Right ventricle myocardium inferior (tissue), 1 donor: ENCODE data around the gene ESM1. TPM values are rescaled to one million over a fixed set of nuclear protein-coding genes. Genes with fewer than 3 reads are reported as not detected.

Experiments
- ATAC-seq: fragments of 200-7000 bp; cut with Tn5 transposase; one replicate; pipeline ENCODE4 v1.9.1; 2020; ENCODE audit warnings: mild to moderate bottlenecking, moderate library complexity
- DNase-seq: peaks from one replicate; pipeline ENCODE4 v3.0.0; 2021; ENCODE audit errors: missing footprints
- intact Hi-C: fragments of 100-400 bp; cut with DNase I; formaldehyde crosslinking; loops from one replicate; pipeline ENCODE4 v1.11.0; 2022
- total RNA-seq: library from RNA; stranded (reverse); fragmentation: NEBNext Ultra II Directional; extraction: Animal tissue kit (Norgen Biotek cat#: 25700); gene quantifications from one replicate; pipeline ENCODE4 v1.2.1, GENCODE V29; 2021
- donor health status: DM: no; HTN: yes; CAD: no; lungs with severe emphysema.

ESM1 gene
- total RNA-seq, 1 donor from 2014 or later = 0.19 TPM

DNA sequence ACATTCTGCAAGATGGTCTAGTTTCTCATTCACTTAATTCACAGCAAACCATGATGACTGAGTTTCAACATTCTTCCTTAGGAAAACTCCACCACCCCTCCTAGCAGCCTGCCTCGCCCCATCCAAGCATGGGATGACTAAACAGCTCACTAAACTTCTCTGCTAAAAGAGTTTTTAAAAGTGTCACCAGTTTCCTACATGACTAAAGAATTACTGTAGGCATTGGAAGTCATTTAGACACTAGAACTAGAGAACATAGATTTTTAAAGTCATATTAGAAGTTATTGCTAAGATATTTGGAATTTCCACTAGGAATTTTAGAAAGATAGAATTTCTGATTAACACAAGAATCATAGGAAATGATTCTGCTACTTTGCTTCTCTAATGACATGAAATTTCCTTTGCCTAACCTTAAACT is 5.5 kb upstream of the ESM1 start:
- intact Hi-C loops = no loop called here
- ATAC-seq (no peak), DNase-seq (no peak)

DNA sequence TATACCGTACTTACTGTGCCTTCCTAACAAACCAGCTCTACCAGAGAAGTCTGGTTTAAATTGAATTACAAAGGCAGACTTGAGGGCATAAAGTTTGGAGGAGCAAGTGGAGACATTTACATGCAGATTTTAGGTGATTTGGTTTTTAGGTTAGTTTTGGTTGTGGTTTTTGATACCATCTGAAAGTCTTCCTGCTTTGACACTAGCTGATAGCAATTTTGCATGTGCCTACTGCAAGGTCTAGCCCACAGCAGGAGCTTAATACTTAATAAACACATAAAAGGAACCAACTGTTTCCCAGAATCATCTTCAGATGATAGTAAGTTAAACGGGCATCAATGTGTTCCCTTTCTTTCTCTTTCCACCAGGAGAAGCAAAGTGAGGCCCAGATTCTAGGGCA is 3.4 kb upstream of the ESM1 start:
- no peak for ATAC-seq
- intact Hi-C loops = no loop called here
- DNase-seq = no peak

DNA sequence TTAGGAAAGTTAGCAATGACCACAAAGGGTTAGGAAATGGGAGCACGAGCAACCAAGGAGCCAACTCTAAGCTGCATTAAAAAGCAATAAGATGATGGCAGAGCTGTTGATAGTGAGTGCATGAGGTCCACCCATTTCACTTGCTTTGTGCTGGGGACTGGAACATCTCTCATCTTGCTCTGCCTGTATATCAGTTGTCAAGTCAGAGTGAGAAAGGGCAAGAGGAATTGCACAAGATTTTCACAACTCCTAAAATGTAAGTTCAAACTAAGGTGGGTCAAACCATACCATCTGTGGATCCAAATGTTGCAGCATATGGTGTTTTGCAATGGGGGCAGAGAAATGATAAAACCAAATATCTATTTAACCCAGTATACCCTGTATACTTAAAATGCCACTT is 2.8 kb upstream of the ESM1 start:
- intact Hi-C loops = no loop called here
- ATAC-seq (no peak), DNase-seq (no peak)

DNA sequence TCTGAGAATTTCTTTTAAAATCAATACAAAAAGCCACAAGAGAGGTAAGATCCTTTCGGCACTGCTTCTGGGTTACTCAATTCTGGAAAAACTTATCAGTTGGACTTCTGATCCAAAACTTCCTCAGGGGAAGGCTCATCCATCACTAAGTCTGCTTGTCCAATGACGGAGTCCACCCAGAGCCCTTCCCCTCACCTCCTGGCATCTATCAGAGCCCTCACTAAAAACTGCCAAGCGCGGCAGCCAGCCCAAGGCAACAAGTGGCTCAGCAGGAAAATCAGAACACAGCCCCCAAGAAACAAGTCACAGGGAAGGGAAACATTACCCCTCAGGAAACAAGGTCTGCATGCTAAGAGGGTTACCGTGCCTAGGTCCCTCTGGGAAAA is 869 bp upstream of the ESM1 start:
- intact Hi-C loops = no loop called here
- ATAC-seq (no peak), DNase-seq (no peak)

DNA sequence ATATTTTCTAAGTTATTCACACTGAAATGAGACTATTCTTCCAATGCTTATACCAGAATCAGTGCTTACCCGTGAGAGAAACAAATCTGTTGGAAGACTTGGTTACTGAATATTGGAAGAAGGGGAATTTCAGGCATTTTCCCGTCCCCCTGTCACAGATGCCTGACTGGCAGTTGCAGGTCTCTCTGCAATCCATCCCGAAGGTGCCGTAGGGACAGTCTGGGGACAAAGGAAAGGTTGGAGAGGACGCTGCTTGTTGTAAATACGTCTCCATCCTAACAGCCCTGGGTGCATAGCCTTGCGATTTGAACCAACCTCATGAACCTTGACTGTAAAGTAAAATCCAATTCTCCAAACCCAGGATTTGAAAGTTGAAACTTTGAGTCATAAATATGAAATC is 3.5 kb downstream of the ESM1 start:
- intact Hi-C loops = no loop called here
- DNase-seq = no peak
- ATAC-seq = no peak

DNA sequence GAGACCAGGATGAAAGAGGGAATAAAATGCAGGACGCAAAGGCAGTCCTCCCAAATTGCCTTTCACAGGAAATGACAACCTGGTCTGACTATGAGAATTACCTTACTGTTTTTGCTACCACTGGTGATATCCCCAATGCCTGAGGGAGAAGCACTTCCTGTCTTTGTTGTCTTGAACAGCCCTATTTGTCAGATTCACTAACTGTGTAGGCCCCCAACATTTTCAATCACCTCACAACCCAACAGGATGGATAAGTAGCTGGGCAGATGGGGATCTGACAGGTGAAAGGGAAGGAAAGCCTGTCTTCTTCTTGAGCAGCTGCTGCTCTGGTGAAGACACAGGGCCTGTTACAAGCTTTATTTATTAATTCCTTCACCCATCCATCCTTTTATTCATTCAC is 9.7 kb downstream of the ESM1 start:
- ATAC-seq (no peak), DNase-seq (no peak)
- intact Hi-C loops = no loop called here

DNA sequence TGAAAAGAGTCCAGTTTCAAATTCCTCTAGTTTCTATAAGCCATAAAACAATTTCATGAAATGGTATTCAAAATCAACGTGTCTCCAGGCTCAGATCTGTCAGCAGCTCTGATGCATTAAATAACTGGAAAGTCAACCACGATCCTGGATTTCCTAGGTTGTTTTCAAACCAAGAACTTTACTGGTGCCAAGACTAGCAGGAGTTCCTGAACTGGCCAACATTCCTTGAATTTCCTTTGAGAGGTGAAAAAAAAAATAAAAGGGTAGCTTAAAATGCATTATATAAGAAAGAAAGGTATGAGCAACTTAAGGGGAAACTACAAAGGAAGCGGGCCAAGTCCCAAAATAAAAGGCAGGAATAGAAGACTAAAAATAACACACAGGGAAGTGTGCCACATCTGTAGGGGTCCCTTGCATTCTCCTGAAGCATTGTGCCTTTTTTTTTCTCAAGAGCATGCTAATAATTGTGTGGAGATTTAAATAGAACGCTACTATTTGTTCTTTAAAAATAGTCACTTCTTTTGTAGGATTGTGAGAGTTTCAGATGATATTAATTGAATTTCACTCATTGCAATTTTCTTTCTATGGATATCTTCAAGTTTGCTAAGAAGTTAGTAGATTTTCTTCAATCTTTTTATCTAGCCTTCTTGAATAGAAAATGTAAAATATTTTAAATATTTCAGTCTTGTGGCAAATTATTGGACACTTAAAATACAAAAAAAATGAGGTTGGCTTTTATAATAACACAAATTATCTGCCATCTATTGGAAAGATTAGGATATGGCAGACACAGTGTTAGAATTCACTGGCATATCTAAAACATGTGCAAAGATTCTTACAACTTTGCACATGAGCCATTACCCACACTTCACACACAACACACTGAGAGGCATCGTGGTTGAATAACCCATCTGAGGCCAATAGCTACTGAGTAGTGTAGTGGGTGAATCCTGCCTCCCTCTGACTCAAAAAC is 15.3 kb downstream of the ESM1 start:
- DNase-seq (no peak), ATAC-seq (no peak)
- intact Hi-C loops = no loop called here

DNA sequence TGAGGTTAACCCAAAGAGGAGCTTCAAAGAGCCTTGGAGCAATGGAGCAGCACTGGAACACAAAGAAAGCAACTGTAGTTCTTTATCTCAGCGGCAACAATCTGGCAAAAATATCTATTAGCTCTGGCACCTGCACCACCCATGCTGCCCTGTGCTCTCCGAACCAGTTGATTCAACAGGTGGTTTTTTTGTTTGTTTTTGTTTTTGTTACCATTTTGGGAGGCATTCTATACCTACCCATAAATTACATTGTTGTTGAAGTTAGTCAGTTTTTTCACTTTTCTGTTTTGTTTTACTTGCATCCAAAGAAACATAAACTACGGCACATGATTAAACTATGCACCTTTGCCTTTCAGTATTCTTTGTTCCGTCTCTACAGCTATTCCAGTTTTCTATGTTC is 16.2 kb downstream of the ESM1 start:
- no peak for DNase-seq
- intact Hi-C loops = no loop called here
- no peak for ATAC-seq

DNA sequence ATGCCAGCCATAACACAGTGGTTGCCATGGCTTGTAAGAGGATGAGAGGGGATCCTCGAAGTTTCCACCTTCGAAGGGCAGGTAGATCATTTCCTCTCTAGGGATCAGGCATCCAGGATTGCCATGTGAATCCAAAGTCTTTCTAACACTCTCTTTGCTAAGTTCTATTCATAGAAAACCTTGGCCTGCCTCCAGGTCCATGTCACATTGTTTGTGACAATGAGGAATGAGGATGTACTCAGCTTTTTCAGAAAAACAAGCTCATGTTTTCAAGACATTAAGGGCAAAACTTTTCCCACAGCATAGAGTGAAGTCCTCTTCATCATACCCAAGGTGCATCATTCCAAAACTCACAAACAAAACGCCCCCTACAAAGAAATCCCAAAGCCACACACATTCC is 19.6 kb downstream of the ESM1 start:
- intact Hi-C loops = no loop called here
- DNase-seq (no peak), ATAC-seq (no peak)

DNA sequence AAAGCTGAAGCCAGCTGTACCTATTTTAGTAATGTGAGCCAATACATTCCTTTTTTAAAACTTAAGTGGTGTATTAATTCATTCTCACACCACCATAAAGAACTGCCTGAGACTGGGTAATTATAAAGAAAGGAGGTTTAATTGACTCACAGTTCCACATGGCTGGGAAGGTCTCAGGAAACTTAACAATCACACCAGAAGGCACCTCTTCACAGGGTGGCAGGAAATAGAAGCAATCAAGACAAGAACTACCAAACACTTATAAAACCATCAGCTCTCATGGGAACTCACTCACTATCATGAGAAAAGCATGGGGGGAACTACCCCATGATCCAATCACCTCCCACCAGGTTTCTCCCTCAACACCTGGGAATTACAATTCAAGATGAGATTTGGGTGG is 21.0 kb downstream of the ESM1 start:
- DNase-seq = no peak
- ATAC-seq = no peak
- intact Hi-C loops = no loop called here

DNA sequence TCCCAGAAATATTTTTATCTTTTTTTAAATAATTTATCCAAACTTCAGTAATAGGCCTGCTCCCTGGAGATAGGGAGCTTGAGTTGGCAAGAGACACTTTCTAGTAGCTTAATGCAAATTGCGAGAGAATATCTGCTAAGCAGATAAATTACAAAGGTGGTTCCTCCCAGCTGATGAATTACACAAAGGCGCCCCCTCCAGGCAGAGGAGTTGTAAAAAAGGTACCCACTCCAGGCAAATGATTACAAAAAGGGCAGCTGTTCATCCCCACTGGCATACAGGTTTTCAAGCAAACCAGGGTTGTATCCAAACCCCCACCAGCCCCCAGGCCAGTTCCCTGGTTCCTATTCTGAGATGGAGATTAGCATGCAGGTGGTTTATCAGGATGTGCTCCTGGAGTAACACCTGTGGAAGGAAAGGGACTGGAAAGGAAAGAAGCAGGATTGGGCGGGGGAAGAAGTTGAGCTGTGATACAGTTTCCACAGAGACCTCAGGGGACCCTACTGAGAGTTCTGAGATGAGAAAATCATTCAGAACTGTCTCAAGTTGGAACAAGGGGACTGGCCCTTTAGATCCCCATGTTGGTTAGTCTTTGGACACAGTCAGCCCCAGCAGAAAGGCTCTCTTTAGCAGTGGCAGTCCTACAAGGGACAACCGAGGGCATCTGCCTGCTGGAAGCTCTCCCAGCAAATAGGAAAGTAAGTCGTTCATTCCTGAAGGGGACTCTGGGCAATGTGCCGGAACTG is 25.5 kb downstream of the ESM1 start:
- ATAC-seq = no peak
- intact Hi-C loops = no loop called here
- DNase-seq = no peak

DNA sequence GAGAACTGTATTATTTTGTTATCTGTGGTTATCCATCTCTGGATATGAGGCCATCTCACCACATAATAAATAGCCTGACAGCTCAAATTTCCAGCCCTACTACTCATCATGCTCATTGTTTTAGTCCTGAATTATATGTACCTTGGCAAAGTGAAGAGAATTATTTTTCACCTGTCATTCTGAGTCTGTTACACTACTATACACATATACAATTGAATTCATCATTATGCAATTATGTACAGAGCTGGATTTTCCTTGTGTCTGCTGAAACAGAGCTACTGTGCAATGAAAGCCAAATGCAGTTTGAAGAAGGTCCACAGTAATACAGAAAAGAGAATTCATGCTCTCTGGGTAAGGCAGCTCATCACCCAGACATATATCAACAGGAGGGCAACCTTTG is 28.5 kb downstream of the ESM1 start:
- no peak for ATAC-seq
- intact Hi-C loops = no loop called here
- no peak for DNase-seq

DNA sequence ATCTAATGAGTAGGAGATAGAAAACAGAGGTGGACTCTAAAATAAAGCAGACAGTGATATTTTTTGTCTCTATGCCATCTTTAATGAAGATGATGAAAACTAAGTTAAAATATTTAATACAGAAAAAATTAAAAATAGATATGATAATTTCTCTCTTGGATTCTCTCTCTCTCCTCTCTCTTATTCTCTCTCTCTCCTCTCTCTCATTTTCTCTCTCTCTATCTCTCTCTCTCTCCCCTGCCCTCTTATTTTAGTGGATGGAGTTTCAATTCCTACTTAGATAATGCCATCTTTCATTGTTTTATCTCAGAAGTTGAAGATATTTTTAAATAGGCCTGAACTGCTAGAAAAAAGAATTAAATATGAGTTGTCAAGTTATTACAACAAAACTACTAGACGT is 38.2 kb downstream of the ESM1 start:
- intact Hi-C loops = no loop called here
- ATAC-seq (no peak), DNase-seq (no peak)

DNA sequence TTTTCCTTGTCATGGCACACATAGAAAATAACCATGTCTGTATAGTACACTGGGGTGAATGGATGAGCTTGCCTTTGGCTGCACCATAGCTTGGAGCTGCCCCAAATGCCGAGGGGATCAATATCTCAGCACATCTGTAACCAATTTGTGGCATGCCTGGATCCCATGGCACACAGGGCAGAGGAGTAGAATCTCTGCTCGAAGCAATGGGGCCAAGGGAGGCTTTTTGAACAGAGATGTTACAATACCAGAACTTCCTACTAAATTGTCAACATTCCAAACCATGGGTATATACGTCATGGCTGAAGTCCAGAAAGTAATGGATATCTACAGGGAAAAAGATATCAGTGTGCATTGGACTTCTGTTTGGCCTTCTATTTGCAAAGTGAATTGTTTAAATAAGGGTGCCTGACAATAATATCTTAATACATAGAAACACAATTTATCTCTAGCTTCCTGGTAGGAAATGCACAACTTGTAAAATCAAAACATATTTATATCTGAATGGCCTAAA is 39.0 kb downstream of the ESM1 start:
- DNase-seq (no peak), ATAC-seq (no peak)
- intact Hi-C loops = no loop called here

DNA sequence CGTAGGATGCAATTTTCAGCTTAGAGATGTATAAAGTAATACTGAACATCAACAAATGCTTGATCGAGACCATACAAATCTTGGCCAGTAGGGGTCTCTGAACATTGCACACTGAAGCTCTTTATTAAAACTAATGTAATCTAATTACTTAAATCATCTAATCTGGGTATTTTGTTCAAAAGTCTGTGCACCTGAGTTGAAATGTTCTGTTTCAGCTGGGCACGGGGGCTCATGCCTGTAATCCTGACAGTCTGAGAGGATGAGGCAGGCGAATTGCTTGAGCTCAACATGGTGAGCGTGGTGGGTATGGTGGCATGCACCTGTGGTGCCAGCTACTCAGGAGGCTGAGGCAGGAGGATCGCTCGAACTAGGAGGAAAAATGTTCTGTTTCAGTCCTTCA is 41.0 kb downstream of the ESM1 start:
- DNase-seq (no peak), ATAC-seq (no peak)
- intact Hi-C loops = loop anchor here (1.0 kb wide), 1 partner anchor 202 kb away; no protein-coding TSS in a partner anchor

DNA sequence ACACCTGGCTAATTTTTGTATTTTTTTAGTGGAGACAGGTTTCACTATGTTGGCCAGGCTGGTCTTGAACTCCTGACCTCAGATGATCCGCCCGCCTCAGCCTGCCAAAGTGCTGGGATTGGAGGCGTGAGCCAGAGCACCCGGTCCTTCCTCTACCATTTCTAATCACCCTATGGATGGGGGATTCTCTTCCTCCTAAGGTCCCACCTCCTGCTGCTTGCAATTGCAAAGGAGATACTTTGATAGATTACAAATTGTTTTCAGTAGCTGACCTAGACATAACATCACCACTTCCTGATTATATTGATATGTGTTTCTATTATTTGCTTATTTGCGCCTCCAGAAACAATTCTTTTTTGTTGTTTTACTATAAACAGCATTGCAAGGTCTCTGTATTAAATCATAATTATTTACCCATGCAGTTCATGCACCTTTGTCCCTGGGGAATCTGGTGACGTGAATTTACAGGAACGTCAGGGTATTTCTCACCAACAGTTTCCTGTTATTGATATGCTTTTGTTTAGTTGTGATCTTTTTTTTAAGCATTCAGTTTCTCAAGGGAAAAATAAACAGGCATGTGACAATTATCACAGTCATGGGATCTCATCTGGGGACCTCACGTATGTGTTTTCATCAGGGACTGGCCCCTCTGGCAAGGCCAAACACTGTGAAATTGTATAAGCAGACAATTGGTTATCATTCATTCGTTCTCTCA is 43.2 kb downstream of the ESM1 start:
- intact Hi-C loops = no loop called here
- ATAC-seq = no peak
- no peak for DNase-seq

DNA sequence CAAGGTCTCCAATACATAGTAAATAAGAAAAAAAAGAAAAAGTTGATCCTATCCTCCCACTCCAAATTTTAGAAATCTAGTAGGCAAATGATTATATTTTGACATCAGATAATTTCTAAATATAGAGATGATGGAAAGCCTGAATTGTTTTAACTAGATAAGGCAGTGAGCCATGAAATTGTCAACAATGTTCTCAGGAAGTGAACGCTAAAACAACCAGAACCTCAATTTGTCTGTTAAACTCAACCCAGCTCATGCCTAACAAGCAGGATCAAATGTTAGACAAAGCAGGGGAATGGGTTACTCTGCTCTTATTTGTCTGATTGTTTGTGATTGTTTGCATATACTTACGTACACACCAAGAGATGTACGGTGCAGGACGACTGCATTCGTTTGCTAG is 49.2 kb downstream of the ESM1 start:
- no peak for DNase-seq
- intact Hi-C loops = no loop called here
- ATAC-seq = no peak

DNA sequence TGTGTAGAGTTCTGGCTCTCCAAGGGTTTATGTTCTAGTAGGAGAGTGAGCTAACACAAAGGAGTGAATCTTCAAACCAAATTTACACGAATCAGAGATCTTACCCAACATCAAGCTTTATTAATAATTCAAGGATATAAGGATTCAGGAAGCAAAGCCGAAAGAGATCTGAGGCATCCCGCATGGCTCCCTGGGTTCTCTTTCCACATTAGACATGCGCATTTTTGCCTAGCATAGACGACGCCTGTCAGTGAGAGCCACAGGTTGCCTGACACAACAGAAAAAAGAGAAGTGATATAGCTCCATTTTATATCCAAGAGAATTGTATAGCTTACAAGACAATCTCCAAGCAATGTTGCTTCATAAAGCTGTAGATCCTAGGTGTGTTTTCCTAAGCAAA is 52.6 kb downstream of the ESM1 start:
- intact Hi-C loops = no loop called here
- DNase-seq (no peak), ATAC-seq (no peak)

DNA sequence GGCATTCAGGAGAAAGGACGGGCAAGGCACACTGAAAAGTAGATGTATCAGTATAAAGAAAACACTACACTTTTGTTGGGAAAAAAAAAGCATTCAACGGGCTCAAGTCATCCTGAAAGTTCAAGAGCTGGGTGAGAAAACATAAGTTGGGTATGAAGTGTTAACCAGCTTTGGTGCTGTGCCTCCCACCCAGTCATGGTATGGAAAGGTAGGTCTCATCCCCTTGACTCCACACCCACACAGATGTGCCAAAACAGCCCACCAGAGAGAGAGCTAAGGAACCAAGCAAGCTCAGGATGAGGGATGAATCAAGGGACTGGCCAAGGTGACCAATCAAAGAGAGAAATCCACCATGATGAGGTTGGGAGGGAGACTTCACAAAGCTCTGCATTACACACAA is 54.7 kb downstream of the ESM1 start:
- DNase-seq (no peak), ATAC-seq (no peak)
- intact Hi-C loops = no loop called here
